HG02759 (cell line): ENCODE results near the gene CEACAM6.
"Not testable (repeated sequence)": the region's sequence is repeated elsewhere in the genome, so short reads cannot be mapped to it uniquely, and the experiment has no call there.

Experiments
- ATAC-seq: cut with Tn5 transposase; IDR thresholded peaks from one replicate; pipeline ENCODE4 v1.9.1; 2021; ENCODE audit warnings: mild to moderate bottlenecking, moderate library complexity; ENCODE audit not compliant: unreplicated experiment

Gene CEACAM6

DNA sequence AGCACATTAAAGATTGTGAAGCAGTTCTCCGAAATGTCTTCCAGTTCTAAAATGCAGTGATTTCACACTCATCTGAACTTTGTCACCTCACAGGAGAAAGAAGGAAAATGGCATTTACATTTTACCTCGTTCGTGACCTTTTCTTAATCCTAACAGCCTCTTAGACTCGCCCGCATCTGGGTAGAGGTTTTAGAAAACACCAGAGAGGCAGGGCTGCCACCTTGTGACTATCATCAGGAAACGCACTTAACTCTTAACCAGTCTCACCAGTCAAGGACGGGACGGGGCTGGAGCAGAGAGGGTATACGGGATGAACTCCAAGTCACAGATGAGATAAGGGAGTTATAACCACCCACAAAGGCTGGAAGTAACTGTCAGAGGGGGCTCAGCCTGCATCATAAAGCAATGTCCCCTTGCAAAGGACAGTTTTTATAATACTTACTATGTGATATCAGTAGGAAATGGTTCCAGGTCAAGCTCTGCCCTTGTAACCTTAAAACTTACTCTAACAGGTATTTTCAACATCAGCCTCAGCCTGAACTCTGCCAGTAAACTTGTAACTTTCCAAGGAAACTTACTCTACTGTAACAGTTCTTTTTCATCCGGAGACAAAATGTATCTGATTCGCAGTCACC lies 8.6 kb upstream of the CEACAM6 start:
- ATAC-seq, result no peak

DNA sequence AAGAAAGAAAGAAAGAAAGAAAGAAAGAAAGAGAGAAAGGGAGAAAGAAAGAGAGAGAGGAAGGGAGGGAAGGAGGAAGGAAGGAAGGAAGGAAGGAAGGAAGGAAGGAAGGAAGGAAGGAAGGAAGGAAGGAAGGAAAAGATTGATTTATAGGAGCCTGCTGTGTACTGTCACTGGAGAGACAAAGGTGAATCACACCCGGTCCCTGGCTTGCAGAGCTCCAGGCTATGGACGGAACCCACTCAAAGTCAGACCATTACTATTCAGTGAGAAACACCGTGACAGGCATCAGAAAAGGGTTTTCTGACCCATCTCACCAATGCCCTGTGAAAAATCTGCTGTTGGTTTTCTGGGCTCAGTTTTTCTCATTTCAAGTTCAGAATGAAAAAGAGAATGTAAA lies 7.3 kb upstream of the CEACAM6 start:
- no peak for ATAC-seq

DNA sequence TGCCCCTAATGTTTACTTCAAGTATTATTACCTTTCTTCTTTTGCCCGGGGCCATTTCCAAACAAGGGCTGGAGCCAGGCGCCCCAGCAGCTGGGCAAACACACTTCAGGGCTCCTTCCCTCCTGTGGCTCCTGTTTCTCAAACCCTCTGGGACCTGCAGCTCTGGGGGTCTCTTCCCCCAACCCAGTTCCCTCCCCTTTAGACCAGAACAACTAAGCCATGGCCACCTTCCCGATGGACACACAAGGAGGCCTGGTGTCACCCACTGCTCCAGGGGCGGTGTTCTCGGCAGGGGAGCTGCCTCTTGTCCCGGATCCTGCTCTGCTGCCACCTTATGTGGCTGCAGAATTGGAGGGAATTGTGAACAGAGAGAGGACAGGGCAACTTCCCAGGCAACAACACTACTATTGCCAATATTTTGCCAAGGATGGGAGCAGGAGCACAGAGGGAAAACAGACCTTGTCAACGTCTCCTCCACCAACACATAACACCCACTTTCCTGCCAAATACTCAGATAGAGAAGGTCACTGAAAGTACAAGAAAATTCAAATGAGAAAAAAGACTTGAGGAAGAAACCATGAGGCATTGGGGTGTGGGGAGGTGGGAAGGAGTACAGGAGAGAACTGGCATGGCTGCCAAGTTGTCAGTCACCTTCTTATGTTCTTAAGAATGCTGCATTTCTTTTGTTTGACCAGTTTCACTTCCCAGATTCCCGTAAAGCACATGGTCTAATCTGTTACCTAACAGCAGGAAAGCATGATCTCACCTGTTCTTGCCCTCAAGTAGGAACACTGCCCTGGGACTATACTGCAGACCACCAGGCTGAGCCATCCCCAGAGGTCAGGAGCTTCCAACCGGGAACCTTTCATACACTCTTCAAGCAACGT lies 4.8 kb upstream of the CEACAM6 start:
- not testable (repeated sequence) for ATAC-seq

DNA sequence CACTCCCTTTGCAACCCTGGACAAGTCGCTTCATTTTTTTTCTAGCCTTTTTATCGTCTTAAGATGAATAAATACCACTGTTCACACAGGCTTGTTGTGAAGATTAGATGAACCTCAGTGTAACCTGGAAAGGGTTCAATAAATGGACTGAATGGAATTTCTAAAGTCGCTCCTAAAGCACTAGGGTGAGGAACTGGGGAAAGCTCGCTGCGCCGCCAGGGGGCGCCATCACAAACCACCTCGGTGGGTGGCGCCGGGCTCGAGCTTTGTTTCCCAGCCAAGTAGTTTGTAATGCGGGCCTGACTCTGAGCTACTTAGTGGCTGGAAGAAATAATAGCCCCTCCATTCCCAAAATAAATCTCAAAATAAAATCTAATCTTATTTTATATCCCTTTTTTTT lies 2.2 kb upstream of the CEACAM6 start:
- no peak for ATAC-seq

DNA sequence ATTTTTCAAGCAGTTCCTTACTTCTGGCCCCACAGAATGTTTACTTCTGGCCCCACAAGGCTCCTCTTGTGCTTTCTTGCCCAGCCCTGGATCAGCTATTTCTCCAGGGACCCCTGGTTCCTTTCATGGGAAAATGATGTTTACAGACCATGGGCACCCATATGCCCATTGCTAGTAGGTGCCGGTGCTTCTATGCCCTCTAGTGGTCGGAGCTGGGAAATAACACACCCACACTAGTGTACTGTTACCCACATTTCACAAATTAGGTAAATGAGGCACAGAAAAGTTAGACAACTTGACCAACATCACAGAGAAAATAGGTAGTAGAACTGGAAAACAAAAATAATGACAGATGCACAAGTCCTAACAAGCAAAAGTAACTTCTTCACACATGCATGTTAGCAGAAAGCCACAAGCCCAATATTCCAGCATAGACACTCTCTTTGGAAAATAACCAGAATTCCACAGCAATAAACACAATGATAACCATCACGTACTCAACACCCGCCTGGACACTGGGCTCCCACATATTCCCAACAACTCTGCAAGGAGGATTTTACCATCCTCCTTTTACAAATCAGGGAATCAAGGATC lies 1.3 kb upstream of the CEACAM6 start:
- peak; percentile 43 for ATAC-seq

DNA sequence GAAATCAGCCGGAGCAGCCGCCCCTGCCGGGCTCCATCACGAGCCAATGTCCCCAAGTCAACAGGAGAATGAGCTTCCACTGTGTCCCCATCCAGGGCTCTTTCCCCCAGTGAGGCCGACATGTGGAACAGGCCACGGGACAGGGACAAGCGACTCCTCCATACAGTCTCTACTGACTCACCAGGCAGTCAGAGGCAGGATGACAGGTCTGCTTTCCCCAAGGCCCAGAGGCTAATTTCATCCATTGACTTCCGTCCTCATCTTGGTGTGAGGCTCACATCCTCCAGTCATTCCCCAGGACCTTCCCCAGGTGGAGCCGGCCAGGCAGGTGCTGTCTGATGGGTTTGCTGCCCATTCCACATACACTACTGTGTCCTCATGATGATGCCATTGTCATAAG lies 3.5 kb downstream of the CEACAM6 start:
- no peak for ATAC-seq

DNA sequence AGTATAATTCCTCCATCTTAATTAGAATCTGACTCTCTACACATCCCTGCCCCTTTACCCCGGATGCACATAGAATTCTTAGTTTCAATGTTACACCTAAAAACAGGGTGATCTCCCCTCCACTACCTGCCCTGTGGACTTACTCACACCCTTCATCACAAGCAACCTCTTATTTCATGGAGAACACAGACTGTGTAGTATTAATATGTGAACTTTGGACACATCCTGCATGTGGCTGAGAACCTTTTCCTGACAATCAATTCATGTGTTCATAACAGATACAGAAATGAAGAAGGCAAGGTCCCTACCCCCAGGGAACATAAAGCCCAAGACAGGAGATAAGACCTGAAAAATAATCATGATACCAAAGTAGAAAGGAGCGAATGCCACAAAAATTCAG lies 11.8 kb downstream of the CEACAM6 start:
- no peak for ATAC-seq

DNA sequence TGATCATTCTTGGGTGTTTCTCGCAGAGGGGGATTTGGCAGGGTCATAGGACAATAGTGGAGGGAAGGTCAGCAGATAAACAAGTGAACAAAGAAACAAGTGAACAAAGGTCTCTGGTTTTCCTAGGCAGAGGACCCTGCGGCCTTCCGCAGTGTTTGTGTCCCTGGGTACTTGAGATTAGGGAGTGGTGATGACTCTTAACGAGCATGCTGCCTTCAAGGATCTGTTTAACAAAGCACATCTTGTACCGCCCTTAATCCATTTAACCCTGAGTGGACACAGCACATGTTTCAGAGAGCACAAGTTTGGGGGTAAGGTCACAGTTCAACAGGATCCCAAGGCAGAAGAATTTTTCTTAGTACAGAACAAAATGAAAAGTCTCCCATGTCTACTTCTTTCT lies 12.8 kb downstream of the CEACAM6 start:
- ATAC-seq, result not testable (repeated sequence)

DNA sequence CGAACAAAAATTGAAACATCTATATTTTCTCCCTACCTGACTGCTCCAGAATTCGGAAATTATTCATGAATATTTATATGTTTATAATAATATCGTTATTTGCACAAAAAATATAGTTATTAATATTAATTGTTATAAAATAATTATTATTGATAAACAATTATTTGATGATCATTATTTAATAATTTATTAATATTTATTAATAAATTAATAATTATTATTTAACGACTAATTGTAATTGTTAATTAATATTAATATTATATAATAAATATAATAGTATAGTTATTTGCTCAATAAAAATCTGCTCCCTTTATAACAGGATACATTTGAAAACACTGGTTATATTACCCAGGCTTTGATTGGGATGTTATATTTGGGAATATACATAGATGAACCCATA lies 14.3 kb downstream of the CEACAM6 start:
- no peak for ATAC-seq

DNA sequence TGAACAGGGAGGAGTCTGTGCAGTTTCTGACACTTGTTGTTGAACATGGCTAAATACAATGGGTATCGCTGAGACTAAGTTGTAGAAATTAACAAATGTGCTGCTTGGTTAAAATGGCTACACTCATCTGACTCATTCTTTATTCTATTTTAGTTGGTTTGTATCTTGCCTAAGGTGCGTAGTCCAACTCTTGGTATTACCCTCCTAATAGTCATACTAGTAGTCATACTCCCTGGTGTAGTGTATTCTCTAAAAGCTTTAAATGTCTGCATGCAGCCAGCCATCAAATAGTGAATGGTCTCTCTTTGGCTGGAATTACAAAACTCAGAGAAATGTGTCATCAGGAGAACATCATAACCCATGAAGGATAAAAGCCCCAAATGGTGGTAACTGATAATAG lies 16.1 kb downstream of the CEACAM6 start:
- ATAC-seq, result no peak

DNA sequence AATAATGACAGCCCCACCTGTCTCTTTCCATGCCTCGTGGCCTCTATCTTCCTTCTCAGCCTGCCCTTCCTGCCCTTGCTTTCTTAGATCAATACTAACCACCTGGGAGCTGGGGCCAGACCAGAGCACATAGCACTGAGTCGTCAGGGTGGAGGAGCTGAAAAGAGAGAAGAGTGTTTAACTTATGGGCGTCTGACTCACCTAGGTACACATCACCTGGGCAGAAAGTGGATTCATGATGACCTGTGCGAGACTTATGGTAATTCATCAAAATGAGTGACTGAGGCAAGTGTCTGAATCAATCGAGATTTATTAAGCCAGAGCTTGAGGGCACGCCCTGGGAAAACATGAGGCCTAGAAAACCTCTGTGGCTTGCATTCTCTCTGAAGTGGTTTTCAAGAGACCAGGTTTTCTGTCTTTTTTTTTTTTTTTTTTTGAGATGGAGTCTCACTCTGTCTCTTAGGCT lies 19.2 kb downstream of the CEACAM6 start:
- ATAC-seq, result no peak

DNA sequence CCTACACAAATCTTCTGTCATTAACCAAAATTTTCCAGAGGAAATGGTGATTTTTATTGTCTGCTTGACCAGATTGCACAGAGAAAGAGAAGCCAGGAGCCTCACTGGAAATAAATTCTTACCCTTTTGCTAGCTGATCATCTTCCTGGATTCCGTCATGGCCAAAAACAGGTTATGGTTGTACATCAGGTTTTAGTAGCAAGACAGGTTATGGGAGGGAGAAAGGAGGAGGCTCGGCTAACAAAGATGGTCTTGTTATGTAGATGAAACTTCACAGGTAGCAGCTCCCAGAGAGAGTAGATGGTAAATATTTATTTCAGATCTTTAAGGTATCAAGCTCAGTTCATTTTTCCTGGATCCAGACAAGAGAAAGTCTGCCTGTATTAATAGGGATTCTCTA lies 21.4 kb downstream of the CEACAM6 start:
- no peak for ATAC-seq

DNA sequence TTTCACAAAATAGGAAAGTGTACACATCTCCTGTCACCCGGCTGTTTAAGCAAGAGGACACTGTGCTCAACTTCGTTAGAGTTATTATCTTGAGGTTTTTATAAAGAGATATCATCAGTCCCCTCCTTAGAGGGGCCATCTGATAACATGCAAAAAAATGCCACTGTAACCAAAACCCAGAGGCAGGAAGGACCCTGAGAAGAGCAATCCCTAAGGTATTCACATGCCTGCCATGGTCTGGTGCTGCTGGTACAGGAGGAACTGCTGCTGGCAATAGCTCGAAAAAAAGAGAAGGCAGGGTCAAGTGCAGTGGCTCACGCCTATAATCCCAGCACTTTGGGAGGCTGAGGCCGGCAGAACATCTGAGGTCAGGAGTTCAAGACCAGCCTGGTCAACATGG lies 28.3 kb downstream of the CEACAM6 start:
- no peak for ATAC-seq

DNA sequence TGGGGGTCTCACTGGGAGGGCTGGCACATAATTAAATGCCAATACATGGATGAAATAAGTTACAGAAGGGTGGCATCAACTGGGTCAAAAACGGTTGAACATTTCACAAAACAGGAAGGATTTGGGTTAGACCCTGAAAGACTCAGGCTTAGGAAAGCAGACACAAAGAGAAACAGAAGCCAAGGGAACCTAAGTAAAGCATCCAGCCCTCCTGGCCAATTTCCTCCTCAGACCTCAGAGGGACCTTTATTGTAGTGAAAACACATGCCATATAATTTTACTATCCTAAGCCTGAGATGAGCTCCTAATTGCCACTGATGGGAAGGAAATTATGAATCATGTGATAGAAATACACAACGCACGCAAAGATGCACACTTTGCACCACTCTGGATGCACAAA lies 29.0 kb downstream of the CEACAM6 start:
- no peak for ATAC-seq

DNA sequence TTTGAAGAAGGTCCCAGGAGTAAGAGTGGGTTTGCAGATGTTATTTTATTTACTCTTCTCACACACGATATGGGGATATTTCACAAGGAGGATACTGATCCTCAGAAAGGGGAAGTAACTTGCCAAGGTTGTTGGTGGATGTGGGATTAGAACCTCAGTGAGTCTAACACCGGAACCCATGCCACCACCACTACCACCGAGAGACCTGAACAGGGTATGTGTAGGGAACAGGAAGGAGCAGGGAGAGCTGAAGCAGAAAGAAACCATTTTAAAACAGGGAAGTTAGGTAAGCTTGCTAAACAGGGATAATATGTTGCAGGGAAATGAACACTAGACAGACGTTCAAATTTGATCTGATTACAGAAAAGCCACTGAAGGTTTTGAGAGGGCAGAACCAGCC lies 29.4 kb downstream of the CEACAM6 start:
- ATAC-seq, result no peak

DNA sequence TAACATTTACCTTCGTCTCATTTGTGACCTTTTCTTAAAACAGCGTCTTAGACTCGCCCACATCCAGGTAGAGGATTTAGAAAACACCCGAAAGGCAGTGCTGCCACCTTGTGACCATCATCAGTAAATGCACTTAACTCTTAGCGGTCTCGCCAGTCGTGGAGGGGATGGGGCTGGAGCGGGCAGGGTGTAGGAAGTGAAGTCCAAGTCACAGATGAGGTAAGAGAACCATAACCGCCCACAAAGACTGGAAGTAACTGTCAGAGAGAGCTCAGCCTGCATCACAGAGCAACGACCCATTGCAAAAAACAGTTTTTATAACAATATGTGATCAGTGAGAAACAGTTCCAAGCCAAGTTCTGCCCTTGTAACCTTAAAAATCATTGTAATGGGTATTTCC lies 30.3 kb downstream of the CEACAM6 start:
- peak; percentile 50 for ATAC-seq

DNA sequence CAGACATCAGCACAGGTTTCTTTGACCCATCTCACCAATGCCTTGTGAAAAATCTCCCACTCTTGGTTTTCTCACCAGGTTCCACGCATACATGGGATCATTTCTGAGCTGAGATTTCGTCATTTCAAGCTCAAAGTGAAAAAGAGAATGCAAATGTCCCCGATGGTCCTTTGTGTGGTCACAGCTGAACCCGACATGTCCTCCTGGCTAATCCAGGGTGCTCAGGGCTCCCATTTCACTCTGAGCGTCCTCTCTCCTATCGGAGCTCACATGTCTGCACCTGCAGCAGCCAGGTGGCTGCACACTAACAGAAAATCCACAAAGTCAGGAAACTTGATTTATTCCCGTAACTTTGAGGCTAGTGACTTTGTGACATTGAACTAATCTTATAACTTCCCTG lies 31.7 kb downstream of the CEACAM6 start:
- ATAC-seq, result no peak

DNA sequence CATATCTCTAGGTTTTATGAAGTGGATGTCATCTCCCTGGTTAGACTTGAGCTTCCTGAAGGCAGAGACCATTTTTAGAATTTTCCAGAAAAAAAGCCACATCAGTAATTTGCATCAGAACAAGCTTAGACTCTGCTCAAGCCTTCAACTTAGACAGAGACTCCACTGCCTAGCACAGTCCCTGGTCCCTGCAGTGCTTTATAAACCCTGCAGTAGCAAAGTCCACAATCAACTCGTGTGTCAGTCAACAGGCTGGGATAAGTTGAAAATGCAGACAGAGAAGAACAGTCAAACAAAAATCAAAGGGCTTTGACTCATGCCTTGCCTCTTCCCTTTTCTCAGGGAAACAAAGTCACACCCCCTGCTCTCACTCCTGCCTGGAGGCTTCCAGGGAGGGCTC lies 33.2 kb downstream of the CEACAM6 start:
- ATAC-seq, result not testable (repeated sequence)

DNA sequence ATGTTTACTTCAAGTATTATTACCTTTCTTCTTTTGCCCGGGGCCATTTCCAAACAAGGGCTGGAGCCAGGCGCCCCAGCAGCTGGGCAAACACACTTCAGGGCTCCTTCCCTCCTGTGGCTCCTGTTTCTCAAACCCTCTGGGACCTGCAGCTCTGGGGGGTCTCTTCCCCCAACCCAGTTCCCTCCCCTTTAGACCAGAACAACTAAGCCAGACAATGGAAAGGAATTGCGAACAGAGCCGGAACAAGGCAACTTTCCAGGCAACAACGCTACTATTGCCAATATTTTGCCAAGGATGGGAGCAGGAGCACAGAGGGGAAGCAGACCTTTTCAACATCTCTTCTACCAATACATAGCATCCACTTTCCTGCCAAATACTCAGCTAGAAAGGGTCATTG lies 33.7 kb downstream of the CEACAM6 start:
- not testable (repeated sequence) for ATAC-seq

DNA sequence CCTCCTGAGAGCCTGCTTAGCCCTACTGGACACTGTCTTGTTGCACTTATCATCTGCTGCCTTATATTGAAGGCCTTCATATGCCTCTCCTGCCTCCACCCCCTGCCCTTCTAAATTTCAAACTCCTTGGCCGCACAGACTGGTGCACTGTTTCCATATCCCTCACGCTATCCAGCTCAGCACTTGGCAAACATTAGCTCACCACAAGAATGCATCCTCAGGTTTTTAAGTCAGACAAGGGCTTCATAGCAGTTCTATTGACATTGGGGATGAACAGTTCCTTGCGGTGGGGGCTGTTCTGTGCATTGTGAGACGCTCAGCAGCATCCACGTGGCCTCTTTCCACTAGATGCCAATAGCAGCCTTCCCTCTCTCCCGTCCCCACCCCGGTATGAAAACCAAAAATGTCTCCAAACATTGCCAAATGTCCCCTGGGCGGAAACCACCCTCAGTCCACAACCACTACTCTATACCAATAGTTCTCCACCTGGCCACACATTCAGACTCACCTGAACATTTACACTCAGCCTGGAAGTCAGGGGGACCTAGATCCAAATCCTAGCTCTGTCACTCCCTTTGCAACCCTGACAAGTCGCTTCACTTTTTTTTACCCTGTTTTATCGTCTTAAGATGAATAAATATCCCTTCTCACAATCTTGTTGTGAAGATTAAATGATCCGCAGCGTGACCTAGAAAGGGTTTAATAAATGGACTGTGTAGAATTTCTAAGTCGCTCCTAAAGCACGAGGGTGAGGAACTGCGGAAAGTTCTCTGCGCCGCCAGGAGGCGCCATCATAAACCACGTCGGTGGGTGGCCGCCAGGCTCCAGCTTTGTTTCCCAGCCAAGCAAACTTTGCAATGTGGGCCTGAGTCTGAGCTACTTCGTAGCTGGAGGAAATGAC lies 37.4 kb downstream of the CEACAM6 start:
- no peak for ATAC-seq

DNA sequence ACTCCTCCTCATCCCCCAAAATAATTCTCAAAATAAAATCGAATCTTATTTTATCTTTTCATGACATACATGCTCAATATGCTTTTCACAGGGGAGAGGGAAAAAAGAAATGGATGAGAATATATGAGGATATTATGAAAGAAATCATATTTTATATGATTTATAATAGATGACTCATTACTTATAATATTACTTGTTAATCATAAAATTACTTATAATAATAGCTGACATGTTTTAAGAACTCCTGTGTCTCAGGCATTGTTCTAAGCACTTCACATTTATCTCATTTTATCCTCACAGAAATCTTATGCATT lies 38.0 kb downstream of the CEACAM6 start:
- no peak for ATAC-seq
